ENCODE data around the gene CANT1.

DNA sequence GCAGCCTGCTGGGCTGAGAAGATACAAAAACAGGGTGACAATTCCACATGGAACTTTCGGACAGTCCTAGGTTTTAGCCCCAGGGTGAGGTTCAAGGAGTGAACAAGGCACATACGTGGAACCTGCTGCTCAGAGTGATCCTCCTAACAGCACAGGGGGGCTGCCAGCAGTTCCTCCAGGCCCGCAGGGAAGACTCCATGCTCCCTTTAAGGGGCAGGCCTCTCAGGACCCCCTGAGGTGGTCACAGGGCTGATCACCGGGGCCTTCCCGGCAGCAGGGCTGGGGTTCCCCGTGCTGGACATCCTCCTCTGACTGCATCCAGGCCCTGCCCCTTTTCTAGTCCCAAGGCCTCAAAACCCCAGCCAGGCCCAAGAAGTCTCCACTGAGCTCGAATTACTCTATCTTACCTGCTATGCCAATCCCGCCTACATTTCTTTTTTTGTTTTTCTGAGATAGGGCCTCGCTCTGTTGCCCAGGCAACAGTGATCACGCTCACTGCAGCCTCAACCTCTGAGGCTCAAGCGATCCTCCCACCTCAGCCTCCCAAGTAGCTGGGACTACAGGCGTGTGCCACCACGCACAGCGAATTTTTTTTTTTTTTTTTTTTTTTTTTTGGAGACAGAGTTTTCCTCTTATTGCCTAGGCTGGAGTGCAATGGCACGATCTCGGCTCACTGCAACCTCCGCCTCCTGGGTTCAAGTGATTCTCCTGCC is 10.4 kb downstream of the CANT1 start:
- TF ChIP-seq RAD21 (IDR thresholded peaks at IDR 0.05; ENCODE audit: low read depth) (no peak), POLR2AphosphoS5 (IDR thresholded peaks at IDR 0.05; ENCODE audit: low read depth, low read length) (no peak), FOSL1 (IDR thresholded peaks at IDR 0.05; ENCODE audit: low read depth) (no peak), YY1 (IDR thresholded peaks at IDR 0.05; ENCODE audit: extremely low read depth, insufficient replicate concordance, low read depth, low read length) (no peak), EZH2 (IDR thresholded peaks at IDR 0.05) (no peak), POLR2A (IDR thresholded peaks at IDR 0.05; ENCODE audit: borderline replicate concordance, extremely low read depth, insufficient read depth, insufficient read length) (no peak), EGR1 (IDR thresholded peaks at IDR 0.05; ENCODE audit: low read depth) (no peak), SP1 (IDR thresholded peaks at IDR 0.05; ENCODE audit: low read depth) (no peak), JUND (IDR thresholded peaks at IDR 0.05) (no peak), TCF7L2 (IDR thresholded peaks at IDR 0.05; ENCODE audit: borderline replicate concordance, extremely low read depth, insufficient read depth, insufficient read length) (no peak)
- TF ChIP-seq, protein P1, sequence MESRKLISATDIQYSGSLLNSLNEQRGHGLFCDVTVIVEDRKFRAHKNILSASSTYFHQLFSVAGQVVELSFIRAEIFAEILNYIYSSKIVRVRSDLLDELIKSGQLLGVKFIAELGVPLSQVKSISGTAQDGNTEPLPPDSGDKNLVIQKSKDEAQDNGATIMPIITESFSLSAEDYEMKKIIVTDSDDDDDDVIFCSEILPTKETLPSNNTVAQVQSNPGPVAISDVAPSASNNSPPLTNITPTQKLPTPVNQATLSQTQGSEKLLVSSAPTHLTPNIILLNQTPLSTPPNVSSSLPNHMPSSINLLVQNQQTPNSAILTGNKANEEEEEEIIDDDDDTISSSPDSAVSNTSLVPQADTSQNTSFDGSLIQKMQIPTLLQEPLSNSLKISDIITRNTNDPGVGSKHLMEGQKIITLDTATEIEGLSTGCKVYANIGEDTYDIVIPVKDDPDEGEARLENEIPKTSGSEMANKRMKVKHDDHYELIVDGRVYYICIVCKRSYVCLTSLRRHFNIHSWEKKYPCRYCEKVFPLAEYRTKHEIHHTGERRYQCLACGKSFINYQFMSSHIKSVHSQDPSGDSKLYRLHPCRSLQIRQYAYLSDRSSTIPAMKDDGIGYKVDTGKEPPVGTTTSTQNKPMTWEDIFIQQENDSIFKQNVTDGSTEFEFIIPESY (IDR thresholded peaks at IDR 0.05; ENCODE audit: extremely low read depth, insufficient replicate concordance, low read length) = no peak
- TF ChIP-seq, protein P2, sequence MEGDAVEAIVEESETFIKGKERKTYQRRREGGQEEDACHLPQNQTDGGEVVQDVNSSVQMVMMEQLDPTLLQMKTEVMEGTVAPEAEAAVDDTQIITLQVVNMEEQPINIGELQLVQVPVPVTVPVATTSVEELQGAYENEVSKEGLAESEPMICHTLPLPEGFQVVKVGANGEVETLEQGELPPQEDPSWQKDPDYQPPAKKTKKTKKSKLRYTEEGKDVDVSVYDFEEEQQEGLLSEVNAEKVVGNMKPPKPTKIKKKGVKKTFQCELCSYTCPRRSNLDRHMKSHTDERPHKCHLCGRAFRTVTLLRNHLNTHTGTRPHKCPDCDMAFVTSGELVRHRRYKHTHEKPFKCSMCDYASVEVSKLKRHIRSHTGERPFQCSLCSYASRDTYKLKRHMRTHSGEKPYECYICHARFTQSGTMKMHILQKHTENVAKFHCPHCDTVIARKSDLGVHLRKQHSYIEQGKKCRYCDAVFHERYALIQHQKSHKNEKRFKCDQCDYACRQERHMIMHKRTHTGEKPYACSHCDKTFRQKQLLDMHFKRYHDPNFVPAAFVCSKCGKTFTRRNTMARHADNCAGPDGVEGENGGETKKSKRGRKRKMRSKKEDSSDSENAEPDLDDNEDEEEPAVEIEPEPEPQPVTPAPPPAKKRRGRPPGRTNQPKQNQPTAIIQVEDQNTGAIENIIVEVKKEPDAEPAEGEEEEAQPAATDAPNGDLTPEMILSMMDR (IDR thresholded peaks at IDR 0.05 in 2 of 3, conservative IDR thresholded peaks at IDR 0.05 in 1 of 3; ENCODE audit: borderline replicate concordance in 1 of 3, insufficient read depth in 1 of 3, low read depth in 2 of 3, low read length in 2 of 3) = no peak
- TF ChIP-seq, protein P3, sequence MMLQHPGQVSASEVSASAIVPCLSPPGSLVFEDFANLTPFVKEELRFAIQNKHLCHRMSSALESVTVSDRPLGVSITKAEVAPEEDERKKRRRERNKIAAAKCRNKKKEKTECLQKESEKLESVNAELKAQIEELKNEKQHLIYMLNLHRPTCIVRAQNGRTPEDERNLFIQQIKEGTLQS (IDR thresholded peaks at IDR 0.05) = no peak

Measured in HCT116 (cell line).